ENCODE data around the gene FBL.

The FBL gene

DNA sequence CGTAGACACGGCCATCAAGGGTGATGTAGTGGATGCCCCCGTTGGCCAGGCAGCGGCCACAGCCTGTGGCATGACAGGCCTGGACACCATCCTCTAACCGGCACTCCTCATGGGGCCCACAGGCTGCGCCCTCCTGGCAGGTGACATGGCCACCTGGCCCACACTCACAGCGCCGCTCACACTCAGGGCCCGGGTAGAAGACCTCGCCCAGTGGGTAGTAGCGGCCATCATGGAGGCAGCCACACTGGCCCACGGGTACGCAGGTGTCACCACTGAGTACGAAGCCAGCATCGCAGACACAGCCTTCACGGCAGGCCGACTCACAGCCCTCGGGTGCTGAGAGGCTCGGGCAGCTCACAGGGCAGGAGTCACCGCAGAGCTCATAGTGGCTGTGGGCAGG, 27.2 kb upstream of the FBL start:
- Histone ChIP-seq H3K79me2 (no peaks in the 10 kb centered on the region), H3K4me2 (ENCODE audit: low read length) (no peak overlapping the region), H2AFZ (no peak overlapping the region), H3K27ac (no peak overlapping the region), H3K4me3 (ENCODE audit: low read depth, low read length) (no peak overlapping the region), H3K4me1 (no peaks in the 10 kb centered on the region), H3K27me3 (ENCODE audit: control insufficient read depth, insufficient read depth, low read length) (no peaks in the 10 kb centered on the region), H3K9ac (no peak overlapping the region), H3K9me3 (ENCODE audit: control insufficient read depth, low read length) (no peaks in the 10 kb centered on the region), H3K36me3 (ENCODE audit: control insufficient read depth, insufficient read depth, low read length) (no peaks in the 10 kb centered on the region)
- TF ChIP-seq, protein P1, sequence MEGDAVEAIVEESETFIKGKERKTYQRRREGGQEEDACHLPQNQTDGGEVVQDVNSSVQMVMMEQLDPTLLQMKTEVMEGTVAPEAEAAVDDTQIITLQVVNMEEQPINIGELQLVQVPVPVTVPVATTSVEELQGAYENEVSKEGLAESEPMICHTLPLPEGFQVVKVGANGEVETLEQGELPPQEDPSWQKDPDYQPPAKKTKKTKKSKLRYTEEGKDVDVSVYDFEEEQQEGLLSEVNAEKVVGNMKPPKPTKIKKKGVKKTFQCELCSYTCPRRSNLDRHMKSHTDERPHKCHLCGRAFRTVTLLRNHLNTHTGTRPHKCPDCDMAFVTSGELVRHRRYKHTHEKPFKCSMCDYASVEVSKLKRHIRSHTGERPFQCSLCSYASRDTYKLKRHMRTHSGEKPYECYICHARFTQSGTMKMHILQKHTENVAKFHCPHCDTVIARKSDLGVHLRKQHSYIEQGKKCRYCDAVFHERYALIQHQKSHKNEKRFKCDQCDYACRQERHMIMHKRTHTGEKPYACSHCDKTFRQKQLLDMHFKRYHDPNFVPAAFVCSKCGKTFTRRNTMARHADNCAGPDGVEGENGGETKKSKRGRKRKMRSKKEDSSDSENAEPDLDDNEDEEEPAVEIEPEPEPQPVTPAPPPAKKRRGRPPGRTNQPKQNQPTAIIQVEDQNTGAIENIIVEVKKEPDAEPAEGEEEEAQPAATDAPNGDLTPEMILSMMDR (IDR thresholded peaks at IDR 0.05) = no peak

DNA sequence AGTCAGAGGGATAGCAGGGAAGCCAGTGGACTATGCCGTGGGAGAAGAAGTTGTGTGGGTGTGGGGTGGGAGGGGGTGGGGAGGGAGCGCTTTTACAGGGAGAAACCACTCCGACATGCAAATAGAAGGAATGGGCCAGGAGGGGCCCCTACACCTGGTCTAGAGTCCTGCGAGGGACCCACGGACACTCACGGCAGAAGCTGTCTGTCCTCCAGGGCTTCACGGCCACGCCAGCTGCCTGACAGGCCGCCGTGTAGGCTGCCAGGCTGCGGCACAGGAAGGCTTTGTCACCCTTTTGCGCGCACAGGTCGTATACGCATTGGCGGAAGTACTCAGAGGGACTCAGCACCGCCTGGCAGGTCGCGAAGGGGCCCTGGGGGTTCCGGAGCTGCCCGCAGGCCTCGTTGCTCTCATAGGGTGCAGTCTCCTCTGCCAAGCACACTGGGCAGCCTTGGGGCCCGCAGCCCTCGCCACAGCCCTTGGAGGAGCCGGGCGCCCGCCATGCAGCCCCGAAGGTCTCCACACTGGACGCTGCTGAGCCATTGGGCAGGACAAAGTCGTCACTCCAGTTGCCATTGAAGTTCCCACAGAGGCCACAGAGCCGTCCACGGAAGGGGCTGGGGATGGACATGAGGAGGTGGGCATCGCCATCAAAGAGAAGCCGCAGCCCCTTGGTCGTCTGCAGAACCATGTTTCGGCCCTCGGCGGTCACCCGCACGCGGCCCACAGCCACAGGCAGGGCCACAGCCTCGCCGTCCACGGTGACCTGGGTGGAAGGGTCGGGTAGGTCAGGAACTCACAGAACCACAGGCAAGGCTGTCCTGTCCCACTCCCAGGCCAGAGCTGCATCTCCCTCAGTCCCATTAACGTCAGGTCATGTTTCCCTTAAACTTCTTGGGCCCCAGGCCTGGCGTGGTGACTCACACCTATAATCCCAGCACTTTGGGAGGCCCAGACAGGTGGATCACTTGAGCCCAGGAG, 26.0 kb upstream of the FBL start:
- Histone ChIP-seq H3K4me2 (ENCODE audit: low read length) (no peak overlapping the region), H2AFZ (no peak overlapping the region), H3K27me3 (ENCODE audit: control insufficient read depth, insufficient read depth, low read length) (no peaks in the 10 kb centered on the region), H3K27ac (no peak overlapping the region), H3K9ac (no peak overlapping the region), H3K4me1 (no peaks in the 10 kb centered on the region), H3K4me3 (ENCODE audit: low read depth, low read length) (no peak overlapping the region), H3K9me3 (ENCODE audit: control insufficient read depth, low read length) (no peaks in the 10 kb centered on the region), H3K36me3 (ENCODE audit: control insufficient read depth, insufficient read depth, low read length) (no peaks in the 10 kb centered on the region), H3K79me2 (no peaks in the 10 kb centered on the region)
- TF ChIP-seq, protein P1 (IDR thresholded peaks at IDR 0.05) = no peak

DNA sequence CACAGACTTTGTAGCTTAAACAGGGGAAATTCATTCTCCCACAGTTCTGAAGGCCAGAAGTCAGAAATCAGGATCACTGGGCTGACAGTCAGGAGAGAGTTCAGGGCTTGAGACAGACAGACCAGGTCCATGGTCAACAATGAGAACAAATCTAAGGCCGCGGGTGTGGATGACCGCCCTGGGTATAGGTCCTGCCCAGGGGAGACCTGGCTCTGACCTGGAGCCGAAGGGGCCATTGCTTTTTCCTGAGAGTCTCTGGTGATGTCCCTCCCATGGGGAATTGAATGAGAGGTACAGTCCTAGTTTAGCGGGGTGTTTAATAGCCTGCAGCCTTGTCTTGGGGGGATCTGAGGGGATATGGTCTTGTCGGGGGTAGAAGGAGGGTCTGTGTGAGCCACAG, 25.2 kb upstream of the FBL start:
- H3K36me3 ChIP-seq (ENCODE audit: control insufficient read depth, insufficient read depth, low read length) = no peaks in the 10 kb centered on the region
- no peak overlapping the region for H2AFZ ChIP-seq
- no peaks in the 10 kb centered on the region for H3K4me1 ChIP-seq
- H3K27ac ChIP-seq = no peak overlapping the region
- H3K4me3 ChIP-seq (ENCODE audit: low read depth, low read length) = no peak overlapping the region
- no peaks in the 10 kb centered on the region for H3K27me3 ChIP-seq (ENCODE audit: control insufficient read depth, insufficient read depth, low read length)
- H3K4me2 ChIP-seq (ENCODE audit: low read length) = no peak overlapping the region
- TF ChIP-seq, protein P1 (IDR thresholded peaks at IDR 0.05) = no peak
- no peak overlapping the region for H3K9ac ChIP-seq
- no peaks in the 10 kb centered on the region for H3K9me3 ChIP-seq (ENCODE audit: control insufficient read depth, low read length)
- H3K79me2 ChIP-seq = no peaks in the 10 kb centered on the region

DNA sequence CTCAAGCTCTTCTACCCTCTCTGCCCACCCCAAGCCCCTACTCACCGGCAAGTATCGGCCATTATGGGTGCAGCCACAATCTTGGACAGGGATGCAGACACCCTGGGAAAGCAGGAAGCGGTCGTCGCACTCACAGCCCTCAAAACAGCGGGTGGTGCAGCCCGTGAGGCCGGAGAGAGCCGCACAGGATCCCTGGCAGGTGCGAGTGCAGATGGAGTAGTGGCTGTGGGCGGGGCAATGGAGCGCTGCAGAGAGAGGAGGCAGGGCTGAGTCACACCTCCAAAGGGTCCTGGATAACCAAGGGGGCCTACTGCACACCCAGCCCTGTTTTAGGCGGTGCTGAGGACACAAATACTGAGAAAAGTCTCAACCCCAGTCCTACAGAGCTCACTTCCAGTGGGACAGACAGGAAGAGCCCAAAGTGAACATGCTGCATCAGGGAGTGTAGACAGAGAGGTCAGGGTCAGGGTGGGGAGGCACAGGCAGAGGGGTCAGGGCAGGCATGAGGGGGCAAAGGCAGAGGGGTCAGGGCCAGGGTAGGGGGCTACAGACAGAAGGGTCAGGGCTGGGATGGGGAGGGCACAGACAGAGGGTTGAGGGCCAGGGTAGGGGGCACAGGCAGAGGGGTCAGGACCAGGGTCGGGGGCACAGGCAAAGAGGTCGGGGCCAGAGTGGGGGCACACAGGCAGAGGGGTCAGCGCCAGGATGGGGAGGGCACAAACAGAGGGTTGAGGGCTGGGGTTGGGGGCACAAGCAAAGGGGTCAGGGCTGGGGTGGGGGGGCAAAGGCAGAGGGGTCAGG, 24.2 kb upstream of the FBL start:
- no peaks in the 10 kb centered on the region for H3K36me3 ChIP-seq (ENCODE audit: control insufficient read depth, insufficient read depth, low read length)
- no peak overlapping the region for H2AFZ ChIP-seq
- no peak overlapping the region for H3K4me2 ChIP-seq (ENCODE audit: low read length)
- no peak overlapping the region for H3K4me3 ChIP-seq (ENCODE audit: low read depth, low read length)
- TF ChIP-seq, protein P1 (IDR thresholded peaks at IDR 0.05) = no peak
- H3K27ac ChIP-seq = no peak overlapping the region
- H3K27me3 ChIP-seq (ENCODE audit: control insufficient read depth, insufficient read depth, low read length) = no peaks in the 10 kb centered on the region
- H3K4me1 ChIP-seq = no peaks in the 10 kb centered on the region
- no peak overlapping the region for H3K9ac ChIP-seq
- no peaks in the 10 kb centered on the region for H3K9me3 ChIP-seq (ENCODE audit: control insufficient read depth, low read length)
- H3K79me2 ChIP-seq = no peaks in the 10 kb centered on the region
